CD4-positive, alpha-beta T cell (primary cell): ENCODE measurements around the gene RBMS3. TPM values are rescaled to one million over a fixed set of nuclear protein-coding genes. Genes with fewer than 3 reads are reported as not detected.

Source experiments
- ATAC-seq: fragments of 200-7000 bp; cut with Tn5 transposase; one replicate; pipeline ENCODE4 v1.10.0; 2022; ENCODE audit warnings: mild to moderate bottlenecking; ENCODE audit not compliant: poor library complexity
- CTCF ChIA-PET: fragments of 350-600 bp; sonication (Branson Sonifier 250); formaldehyde crosslinking; loops from one replicate; lab custom pipeline; 2021; ENCODE audit warnings: antibody characterized with exemption, inconsistent platforms; lab: Charles Lee
- POLR2A ChIA-PET: fragments of 350-600 bp; sonication (Branson Sonifier 250); formaldehyde crosslinking; loops from one replicate; lab custom pipeline; 2021; ENCODE audit warnings: antibody characterized with exemption, inconsistent platforms; lab: Charles Lee
- DNase-seq, 14 experiments: peaks; one replicate each; pipeline ENCODE4 v3.0.0-alpha.2; 2013 to 2020; ENCODE audit warnings: mixed read lengths in 2 of 14
- H3K27ac ChIP-seq, 2 donors: one replicate each; pipeline versions ENCODE4 v1.5.1 to v1.7.0; 2013; ENCODE audit warnings: low read length in 2 of 2, low read depth in 1 of 2, mild to moderate bottlenecking in 1 of 2
- H3K27me3 ChIP-seq, 2 experiments: 1 replicate in 1 of 2; 2 replicates in 1 of 2; pipeline versions ENCODE4 v1.6.1 to v1.7.0; 2013; ENCODE audit warnings: low read length in 2 of 2, control low read depth in 1 of 2, mild to moderate bottlenecking in 1 of 2, moderate library complexity in 1 of 2; ENCODE audit not compliant: insufficient read depth in 2 of 2, control insufficient read depth in 1 of 2
- H3K36me3 ChIP-seq: one replicate; pipeline ENCODE4 v1.6.1; 2013; ENCODE audit warnings: low read length, control low read depth; ENCODE audit not compliant: insufficient read depth
- H3K4me1 ChIP-seq: one replicate; pipeline ENCODE4 v1.6.1; 2013; ENCODE audit warnings: low read length, control low read depth; ENCODE audit not compliant: insufficient read depth
- H3K4me3 ChIP-seq: one replicate; pipeline ENCODE4 v1.5.1; 2013; ENCODE audit warnings: mild to moderate bottlenecking, low read length, moderate library complexity
- H3K9me3 ChIP-seq, 2 experiments: 1 replicate in 1 of 2; 2 replicates in 1 of 2; pipeline versions ENCODE4 v1.6.1 to v1.7.0; 2013; ENCODE audit warnings: low read length in 2 of 2, mild to moderate bottlenecking in 2 of 2, control low read depth in 1 of 2, moderate library complexity in 1 of 2; ENCODE audit not compliant: control insufficient read depth in 1 of 2, insufficient read depth in 1 of 2
- H3K27ac Mint-ChIP-seq: one replicate; pipeline ENCODE4 v1.8.0; 2020; ENCODE audit warnings: mixed read lengths
- H3K27me3 Mint-ChIP-seq: one replicate; pipeline ENCODE4 v1.8.0; 2021; ENCODE audit warnings: mixed read lengths
- H3K36me3 Mint-ChIP-seq: one replicate; pipeline ENCODE4 v1.8.0; 2021; ENCODE audit warnings: low read depth, mixed read lengths
- H3K4me1 Mint-ChIP-seq: one replicate; pipeline ENCODE4 v1.8.0; 2021; ENCODE audit warnings: low read depth, mixed read lengths
- H3K4me3 Mint-ChIP-seq: one replicate; pipeline ENCODE4 v1.8.0; 2020; ENCODE audit warnings: mild to moderate bottlenecking, mixed read lengths
- H3K9me3 Mint-ChIP-seq: one replicate; pipeline ENCODE4 v1.8.0; 2020; ENCODE audit warnings: mixed read lengths
- CTCF ChIP-seq: fragments of 200-600 bp; IDR thresholded peaks from one replicate; pipeline ENCODE4 v1.8.0; 2022; ENCODE audit warnings: antibody characterized with exemption, mild to moderate bottlenecking
- intact Hi-C, 2 experiments: fragments of 100-400 bp; cut with DNase I in 1 of 2; cut with micrococcal nuclease in 1 of 2; formaldehyde crosslinking; loops; one replicate each; pipeline versions ENCODE4 v1.15.1 to v1.9.0; 2023 to 2025; cut with DNase I, micrococcal nuclease
- total RNA-seq, 174 experiments: library from RNA in 2 of 174; stranded (reverse) in 2 of 174; gene quantifications; one replicate each; pipeline ENCODE4 v1.2.3 and lab custom pipeline; 2021 to 2026

RBMS3 gene
- total RNA-seq, 2 experiments from 2014 or later = 1.6 to 1.7 TPM

GRCh38 chr3:30042274-30042859 lies 761.5 kb downstream of the RBMS3 start:
- TF ChIP-seq CTCF = peak; percentile 69
- intact Hi-C loops = loop anchor here (1.0 to 10.0 kb wide), 6 partner anchors 152 to 1090 kb away; no protein-coding TSS in a partner anchor

GRCh38 chr3:30042916-30043555 lies 762.2 kb downstream of the RBMS3 start:
- Histone ChIP-seq H3K4me1 (no peaks in the 10 kb centered on the region), H3K36me3 (no peaks in the 10 kb centered on the region), H3K27ac (no peak overlapping the region), H3K4me3 (no peak overlapping the region), H3K9me3 (no peaks in the 10 kb centered on the region), H3K27me3 (peaks cover 0 to 6% of the 10 kb centered on the region in 2 experiments)
- no peak for TF ChIP-seq CTCF
- Mint-ChIP-seq H3K36me3 (no peaks in the 10 kb centered on the region), H3K27ac (no peak overlapping the region), H3K27me3 (peaks cover 39% of the 10 kb centered on the region), H3K4me1 (peaks cover 6% of the 10 kb centered on the region), H3K4me3 (no peak overlapping the region), H3K9me3 (no peaks in the 10 kb centered on the region)
- DNase-seq (no peak), ATAC-seq (no peak)
- intact Hi-C loops = loop anchor here (1.0 to 10.0 kb wide), 6 partner anchors 152 to 1089 kb away; no protein-coding TSS in a partner anchor
- ChIA-PET CTCF (interaction anchor here (0.7 to 1.1 kb wide), 3 partner anchors 650 to 726 kb away, joined by 3 to 15 read pairs (median 5); no protein-coding TSS in a partner anchor), POLR2A (interaction anchor here (0.6 to 1.2 kb wide), 2 partner anchors 650 to 1128 kb away, joined by 3 to 5 read pairs; no protein-coding TSS in a partner anchor)

More at GRCh38 chr3:30042274-30042859, 761.5 kb downstream of the RBMS3 start:
- ATAC-seq (peak; percentile 66), DNase-seq (peak; percentile 24 to 76 (median 48))
- H3K27ac ChIP-seq = no peak overlapping the region
- no peak overlapping the region for H3K4me3 Mint-ChIP-seq
- no peak overlapping the region for H3K4me3 ChIP-seq
- CTCF ChIA-PET = interaction anchor here (0.7 to 1.1 kb wide), 4 partner anchors 157 to 726 kb away, joined by 3 to 15 read pairs (median 4); no protein-coding TSS in a partner anchor
- POLR2A ChIA-PET = interaction anchor here (1.2 kb wide), 1 partner anchor 651 kb away, joined by 5 read pairs; no protein-coding TSS in a partner anchor
- no peaks in the 10 kb centered on the region for H3K36me3 Mint-ChIP-seq
- H3K4me1 Mint-ChIP-seq = peaks cover 6% of the 10 kb centered on the region
- H3K36me3 ChIP-seq = no peaks in the 10 kb centered on the region
- H3K27ac Mint-ChIP-seq = no peak overlapping the region
- H3K4me1 ChIP-seq = no peaks in the 10 kb centered on the region
- peaks cover 36% of the 10 kb centered on the region for H3K27me3 Mint-ChIP-seq
- H3K9me3 ChIP-seq = no peaks in the 10 kb centered on the region
- H3K27me3 ChIP-seq = peaks cover 0 to 4% of the 10 kb centered on the region in 2 experiments
- no peaks in the 10 kb centered on the region for H3K9me3 Mint-ChIP-seq

- Histone ChIP-seq H3K27ac (no peak overlapping the region), H3K9me3 (no peaks in the 10 kb centered on the region), H3K36me3 (no peaks in the 10 kb centered on the region), H3K4me1 (no peaks in the 10 kb centered on the region), H3K4me3 (no peak overlapping the region), H3K27me3 (peaks cover 0 to 11% of the 10 kb centered on the region in 2 experiments)
- CTCF ChIA-PET = no interaction called here
- POLR2A ChIA-PET = no interaction called here
- Mint-ChIP-seq H3K4me1 (peaks cover 6% of the 10 kb centered on the region), H3K27ac (no peak overlapping the region), H3K36me3 (no peaks in the 10 kb centered on the region), H3K9me3 (no peaks in the 10 kb centered on the region), H3K4me3 (no peak overlapping the region), H3K27me3 (peaks cover 41% of the 10 kb centered on the region)
- intact Hi-C loops = loop anchor here (1.0 to 10.0 kb wide), 3 partner anchors 150 to 1088 kb away; no protein-coding TSS in a partner anchor
- ATAC-seq (no peak), DNase-seq (no peak)
- no peak for TF ChIP-seq CTCF
These were observed 763.6 kb downstream of the RBMS3 start for GRCh38 chr3:30044515-30044914.
